Activated CD8-positive, alpha-beta memory T cell treated with anti-CD3 and anti-CD28 coated beads for 24 hours (primary cell): ENCODE data around the gene TLE1.

Experiments
- DNase-seq: peaks from one replicate; pipeline ENCODE4 v3.0.0-alpha.2; 2020

Gene TLE1

GRCh38 chr9:81570083-81570482 is 119.3 kb downstream of the TLE1 start:
- DNase-seq, result no peak

GRCh38 chr9:81566074-81566698 is 123.2 kb downstream of the TLE1 start:
- no peak for DNase-seq

GRCh38 chr9:81565609-81566008 is 123.7 kb downstream of the TLE1 start:
- no peak for DNase-seq

DNA sequence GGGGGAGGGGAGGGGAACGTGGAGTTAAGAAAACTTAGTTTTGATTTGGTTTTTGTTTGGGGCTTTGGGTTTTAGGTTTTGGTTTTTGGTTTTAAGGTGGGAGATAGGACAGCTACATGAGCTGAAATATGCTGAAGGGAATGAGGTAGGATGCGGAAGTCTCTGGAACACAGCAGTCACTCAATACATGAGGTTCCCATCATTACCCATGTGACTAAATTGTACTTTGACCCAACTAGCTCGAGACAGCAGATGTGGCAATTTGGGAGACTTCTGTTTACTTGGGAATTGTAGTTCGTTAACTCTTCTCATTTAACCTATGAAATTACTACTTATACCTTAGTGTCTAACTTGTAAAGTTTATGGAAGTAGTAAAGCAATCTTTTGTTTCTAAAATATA is 124.2 kb downstream of the TLE1 start:
- no peak for DNase-seq

DNA sequence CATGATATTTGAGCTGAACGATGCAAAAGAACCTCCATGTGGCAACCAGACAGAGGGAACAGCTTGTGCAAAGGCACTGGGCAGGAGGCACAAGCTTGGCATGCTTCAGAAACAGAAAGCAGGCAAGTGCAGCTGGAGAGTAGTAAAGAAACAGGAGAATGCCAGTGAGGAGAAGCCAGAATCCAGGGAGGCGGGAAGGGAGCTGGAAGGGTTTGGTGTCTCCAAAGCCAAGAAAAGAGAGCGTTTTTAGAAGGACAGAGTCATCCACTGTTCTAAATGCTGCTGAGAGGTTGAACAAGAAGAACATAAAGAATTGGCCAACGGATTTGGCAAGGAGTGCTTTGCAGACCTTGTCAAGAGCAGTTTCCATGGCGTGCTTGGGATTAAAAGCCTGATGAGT is 124.7 kb downstream of the TLE1 start:
- DNase-seq, result no peak

- no peak for DNase-seq
Observed at GRCh38 chr9:81563739-81564138, 125.6 kb downstream of the TLE1 start.

DNA sequence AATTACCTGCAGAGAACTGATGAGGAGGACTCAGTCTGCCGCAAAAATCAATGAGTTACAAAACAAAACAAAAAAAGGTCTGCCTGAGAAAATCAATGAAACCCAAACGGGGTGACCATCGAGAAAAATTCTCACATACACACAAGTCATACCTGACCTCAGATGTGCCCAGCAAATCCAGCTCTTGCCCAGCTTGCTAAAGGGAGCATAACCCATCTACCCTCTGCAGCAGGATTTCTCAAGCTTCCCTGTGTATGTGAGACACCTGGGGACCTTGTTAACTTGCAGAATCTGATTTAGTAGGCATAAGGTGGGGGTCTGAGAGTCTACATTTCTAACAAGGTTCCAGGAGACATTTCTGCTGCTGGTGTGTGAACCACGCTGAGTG is 126.3 kb downstream of the TLE1 start:
- DNase-seq, result no peak

DNA sequence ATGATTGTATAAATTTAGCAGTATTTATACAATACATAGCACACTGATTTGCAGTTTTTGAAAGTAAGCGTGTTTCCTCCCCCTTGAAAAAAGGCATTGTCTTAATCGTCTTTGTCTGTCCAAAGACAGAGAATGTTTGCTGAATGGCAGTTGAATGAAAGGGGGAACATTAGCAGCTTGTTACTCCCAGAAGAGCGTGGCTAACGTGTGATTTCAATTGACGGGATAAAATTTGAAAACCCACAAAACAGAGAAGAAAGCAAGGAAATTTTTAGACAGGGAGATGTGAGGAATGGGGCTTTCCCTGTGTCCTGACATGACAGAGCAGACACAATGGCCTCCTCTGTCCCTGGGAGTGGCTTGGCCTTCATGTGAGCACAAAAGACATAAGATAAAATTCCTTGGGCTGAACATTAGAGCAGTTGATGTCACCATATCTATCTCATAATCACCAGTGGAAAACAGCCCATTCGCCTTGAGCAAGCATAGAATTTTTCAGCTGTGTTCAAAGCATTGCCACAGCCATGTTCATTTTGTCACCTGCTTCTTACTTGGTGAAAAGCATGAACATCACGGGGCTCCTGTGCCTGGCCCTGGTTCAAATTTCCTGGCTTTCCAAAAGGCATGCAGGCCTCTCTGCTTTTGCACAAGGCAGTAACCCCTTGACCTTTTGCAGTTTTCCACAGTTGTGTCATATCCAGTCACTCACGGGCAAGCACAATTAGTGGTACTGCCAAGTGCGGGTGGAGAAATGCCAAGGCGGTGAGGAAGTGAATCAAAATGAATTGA is 126.9 kb downstream of the TLE1 start:
- no peak for DNase-seq

DNA sequence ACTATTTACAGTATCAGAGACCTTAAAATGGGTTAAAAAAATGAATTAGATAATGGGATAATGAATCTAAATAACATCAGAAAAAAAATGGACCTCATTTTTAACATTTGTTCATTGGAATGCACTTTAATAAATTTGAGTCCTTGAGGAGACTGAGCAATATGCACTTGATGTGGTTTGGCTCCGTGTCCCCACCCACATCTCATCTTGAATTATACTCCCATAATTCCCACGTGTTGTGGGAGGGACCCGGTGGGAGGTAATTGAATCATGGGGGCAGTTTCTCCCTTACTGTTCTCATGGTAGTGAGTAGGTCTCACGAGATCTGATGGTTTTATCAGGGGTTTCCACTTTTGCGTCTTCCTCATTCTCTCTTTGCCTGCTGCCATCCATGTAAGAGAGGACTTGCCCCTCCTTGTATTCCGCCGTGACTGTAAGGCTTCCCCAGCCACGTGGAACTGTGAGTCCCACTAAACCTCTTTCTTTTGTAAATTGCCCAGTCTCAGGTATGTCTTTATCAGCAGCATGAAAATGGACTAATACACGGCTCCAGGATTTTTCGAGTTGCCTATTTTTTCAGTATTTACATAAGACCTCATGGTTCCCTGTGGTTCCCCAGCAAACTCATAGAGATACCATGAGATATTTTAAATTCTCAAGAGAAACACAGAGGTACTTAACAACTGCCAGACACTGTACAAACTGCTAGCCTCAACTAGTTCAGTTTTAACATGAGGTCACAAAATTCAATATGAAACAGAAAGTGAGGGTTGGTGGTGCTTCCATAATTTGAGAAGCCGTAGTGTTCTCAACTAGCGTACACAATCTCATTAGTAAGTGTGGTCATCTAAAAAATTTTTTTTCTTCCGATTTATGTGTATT is 128.3 kb downstream of the TLE1 start:
- no peak for DNase-seq

GRCh38 chr9:81559709-81560108 is 129.6 kb downstream of the TLE1 start:
- DNase-seq, result no peak

DNA sequence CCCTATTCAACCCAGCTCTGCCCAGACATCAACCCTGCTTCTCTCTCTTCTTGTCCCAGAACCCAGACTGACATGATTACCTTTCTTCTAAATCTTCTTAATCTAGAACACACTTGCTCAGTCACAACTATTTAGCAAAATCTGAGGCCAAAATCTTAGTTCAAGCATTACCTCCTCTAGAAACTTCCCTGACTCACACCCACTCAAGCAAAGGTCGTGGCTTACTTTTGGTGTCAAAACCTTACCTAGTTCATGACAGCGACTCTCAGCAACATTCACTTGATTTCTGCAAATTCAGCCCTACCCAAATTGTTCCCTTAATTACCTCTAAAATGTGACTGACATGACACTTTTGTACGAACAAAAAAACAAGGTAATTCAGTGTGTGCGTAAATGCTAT is 130.2 kb downstream of the TLE1 start:
- DNase-seq, result no peak

DNA sequence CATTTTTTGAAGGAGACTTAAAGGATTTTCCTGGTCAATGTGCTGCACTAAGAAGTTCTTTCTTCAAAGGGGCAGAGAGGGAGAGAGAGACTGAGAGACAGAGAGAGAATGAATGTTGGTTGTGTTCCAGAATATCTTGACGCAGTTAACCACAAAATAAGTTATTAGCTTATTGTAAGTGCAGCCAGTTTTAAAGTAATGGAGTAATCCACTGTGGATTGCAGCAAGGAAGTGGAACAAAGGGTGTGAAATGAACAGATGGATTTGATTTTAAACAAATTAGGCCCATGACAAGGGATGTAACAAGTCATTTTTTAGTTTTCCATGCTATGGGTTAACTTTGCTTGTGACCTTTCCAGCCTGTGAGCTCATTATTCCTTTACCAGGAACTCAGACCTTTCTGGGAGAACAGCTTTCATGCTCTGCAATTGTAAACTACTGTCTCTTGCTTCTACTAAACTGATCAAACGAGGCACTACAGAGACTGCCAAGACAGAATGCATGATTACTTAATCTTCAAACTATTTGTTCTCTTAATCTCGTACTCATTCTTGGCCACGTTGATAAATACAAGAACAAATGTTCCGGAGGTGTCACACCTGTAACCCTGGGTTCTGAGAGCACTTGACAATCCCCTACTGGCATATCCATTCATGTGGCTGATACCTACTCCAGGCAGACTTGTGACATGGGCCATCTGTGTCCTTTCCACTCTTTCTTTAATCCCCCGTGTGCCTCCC is 131.1 kb downstream of the TLE1 start:
- DNase-seq, result no peak

DNA sequence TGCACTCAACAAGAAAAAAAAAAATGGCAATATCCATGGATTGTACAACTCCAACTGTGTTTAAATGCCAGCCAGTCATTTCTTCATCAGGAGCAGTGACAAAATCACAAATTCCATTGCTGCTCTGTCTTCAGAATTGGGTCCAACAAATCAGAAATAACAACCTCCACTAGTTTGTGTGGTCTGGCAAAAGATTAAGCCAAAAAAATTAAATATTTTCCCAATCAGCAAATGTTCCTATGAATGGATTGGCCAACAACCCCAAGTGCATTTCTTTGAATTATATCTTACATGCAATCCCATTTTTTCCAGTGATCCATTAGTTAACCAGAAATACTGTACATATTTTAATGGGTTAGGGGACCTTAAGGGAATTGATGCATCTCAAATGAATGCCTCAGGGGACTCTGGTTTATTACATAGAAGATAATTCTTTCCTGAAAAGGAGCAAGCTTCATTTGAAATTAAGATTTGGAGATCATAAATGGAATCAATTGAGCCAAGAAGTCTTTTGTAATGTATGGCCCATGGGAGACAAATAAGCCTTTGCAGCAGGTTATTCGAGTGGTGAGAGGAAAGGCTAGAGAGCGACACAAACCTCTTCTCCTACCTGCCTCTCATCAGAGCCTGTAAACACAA is 131.8 kb downstream of the TLE1 start:
- DNase-seq, result no peak

GRCh38 chr9:81556923-81557322 is 132.4 kb downstream of the TLE1 start:
- DNase-seq, result no peak

- DNase-seq, result no peak
Observed at GRCh38 chr9:81552581-81552991, 136.8 kb downstream of the TLE1 start.

GRCh38 chr9:81550207-81550583 is 139.2 kb downstream of the TLE1 start:
- DNase-seq, result no peak

DNA sequence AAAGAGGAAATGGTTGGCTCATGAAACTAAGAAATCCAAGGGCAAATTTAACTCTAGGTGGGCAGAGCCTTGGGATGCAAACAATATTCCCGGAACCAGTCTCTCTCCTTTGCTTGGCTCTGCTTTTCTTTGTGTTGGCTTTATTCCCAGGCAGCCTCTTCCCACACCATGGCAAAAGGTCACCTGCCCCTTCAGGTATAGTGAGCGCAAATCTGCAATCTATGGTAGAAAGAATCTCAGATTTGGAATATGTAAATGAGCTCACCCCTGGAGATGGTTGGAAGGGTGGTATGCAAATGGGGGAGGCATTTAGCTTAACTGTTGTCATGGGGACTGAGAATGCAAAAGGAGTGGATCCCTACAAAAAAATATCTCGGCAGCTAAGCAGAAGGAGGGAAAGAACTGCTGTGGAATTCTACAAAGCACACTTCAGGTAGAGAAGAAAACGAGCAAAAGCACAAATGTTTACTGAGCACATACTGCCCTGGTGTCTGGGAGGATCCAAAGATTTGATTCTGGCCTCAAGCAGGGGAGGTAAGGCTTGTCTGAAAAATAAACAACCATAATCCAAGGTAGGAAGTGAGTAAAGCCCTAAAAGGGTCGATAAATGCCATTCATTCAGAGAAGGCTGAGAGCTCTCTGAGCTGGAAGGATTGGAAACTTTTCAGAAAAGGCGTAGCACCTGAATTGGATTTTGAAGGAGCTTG is 139.7 kb downstream of the TLE1 start:
- no peak for DNase-seq

DNA sequence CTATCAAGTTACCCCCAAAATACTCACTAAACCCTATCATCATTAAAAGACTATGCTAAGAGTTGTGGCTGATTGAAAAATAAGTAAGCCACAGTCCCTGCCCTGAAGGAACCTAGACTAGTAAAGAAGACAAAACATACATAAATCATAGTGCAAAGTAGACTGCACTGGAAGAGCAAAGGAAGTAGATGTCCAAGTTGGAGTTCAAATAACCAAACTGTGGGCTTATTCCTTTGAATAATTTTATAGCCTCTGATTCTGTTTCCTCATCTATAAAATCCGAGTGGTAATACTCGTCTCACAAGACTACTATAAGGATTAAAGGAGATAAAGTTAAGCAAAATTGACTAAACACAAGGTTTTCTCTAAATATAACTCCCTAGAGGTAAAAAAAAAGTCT is 140.4 kb downstream of the TLE1 start:
- DNase-seq, result no peak

GRCh38 chr9:81546489-81546888 is 142.9 kb downstream of the TLE1 start:
- no peak for DNase-seq

DNA sequence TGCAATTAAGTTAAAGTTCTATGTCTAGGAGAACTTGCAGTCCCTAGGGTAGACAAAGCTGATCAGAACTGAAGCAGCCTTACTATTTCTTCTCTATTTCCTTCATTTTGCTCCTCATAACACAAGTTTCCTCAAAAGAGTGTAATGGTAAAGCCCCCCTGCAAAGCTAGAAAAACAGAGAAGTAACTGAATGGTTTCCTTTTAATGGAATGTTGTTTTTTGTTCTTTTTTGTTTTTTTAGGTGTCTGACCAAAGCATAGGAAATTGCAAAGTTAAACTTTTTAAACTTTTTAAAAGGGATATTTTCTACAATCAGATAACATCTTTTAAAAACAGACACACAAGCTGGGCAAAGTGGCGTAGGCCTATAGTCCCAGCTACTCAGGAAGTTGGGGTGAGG is 145.7 kb downstream of the TLE1 start:
- no peak for DNase-seq

DNA sequence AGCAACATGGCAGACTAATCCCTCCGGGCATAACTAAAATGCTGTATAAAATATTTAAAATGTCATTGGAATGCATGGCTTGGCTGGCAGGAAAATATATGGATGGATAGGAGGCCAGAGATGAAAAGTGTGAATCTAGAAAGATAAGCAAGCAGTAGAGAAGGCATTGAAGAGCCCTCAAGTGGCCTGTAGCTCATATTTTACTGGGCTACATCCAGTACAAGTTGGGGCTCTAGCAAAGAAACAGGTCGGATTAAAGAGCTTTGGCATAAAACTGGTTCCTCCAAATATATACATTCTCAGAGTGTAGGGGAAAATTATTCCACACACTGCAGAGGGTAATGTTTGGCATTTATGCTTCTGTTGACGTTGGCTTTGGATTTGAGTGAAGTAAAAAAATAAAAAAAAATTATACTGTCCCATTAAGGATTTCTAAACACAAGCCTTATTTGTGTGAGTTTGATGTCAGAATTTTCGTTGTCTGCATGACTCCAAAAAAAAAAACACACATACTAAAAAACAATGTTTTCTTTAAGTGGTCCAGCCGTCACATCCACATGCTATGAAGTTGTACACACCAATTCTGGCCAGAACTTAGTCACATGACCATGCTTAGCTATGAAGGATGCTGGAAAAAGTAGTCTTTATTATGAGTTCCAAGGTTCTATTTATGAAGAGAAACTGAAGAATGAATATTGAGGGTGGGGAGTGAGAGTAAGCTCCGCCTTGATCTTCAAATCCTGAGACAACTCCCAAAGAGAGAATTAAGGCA is 147.0 kb downstream of the TLE1 start:
- DNase-seq, result no peak
